ENCODE data around the gene UGT1A8.

- TF ChIP-seq, protein P1, sequence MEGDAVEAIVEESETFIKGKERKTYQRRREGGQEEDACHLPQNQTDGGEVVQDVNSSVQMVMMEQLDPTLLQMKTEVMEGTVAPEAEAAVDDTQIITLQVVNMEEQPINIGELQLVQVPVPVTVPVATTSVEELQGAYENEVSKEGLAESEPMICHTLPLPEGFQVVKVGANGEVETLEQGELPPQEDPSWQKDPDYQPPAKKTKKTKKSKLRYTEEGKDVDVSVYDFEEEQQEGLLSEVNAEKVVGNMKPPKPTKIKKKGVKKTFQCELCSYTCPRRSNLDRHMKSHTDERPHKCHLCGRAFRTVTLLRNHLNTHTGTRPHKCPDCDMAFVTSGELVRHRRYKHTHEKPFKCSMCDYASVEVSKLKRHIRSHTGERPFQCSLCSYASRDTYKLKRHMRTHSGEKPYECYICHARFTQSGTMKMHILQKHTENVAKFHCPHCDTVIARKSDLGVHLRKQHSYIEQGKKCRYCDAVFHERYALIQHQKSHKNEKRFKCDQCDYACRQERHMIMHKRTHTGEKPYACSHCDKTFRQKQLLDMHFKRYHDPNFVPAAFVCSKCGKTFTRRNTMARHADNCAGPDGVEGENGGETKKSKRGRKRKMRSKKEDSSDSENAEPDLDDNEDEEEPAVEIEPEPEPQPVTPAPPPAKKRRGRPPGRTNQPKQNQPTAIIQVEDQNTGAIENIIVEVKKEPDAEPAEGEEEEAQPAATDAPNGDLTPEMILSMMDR (conservative IDR thresholded peaks at IDR 0.05; ENCODE audit: low read length) = no peak
- no peak for TF ChIP-seq EZH2phosphoT487 (IDR thresholded peaks at IDR 0.05; ENCODE audit: borderline replicate concordance)
Observed at GRCh38 chr2:233816334-233816733, 198.9 kb downstream of the UGT1A8 start.
